K562 (cell line): ENCODE data around the gene TKTL1. TPM values are rescaled to one million over a fixed set of nuclear protein-coding genes. Genes with fewer than 3 reads are reported as not detected.

ENCODE experiments used
- CREM ChIP-seq: IDR thresholded peaks from 2 replicates; pipeline ENCODE4 v1.6.1; 2014; ENCODE audit warnings: antibody characterized with exemption, low read depth
- DEAF1 ChIP-seq: fragments of 450-650 bp; formaldehyde crosslinking; IDR thresholded peaks from 2 replicates; pipeline ENCODE4 v1.4.0; 2020; ENCODE audit warnings: mild to moderate bottlenecking, moderate library complexity
- FOXJ3 ChIP-seq: sonication (generic); formaldehyde crosslinking; IDR thresholded peaks from 2 replicates; pipeline ENCODE4 v1.4.0; 2020; ENCODE audit warnings: mild to moderate bottlenecking, missing genetic modification reagents
- FOXK2 ChIP-seq, 2 experiments: fragments of 450-650 bp; IDR thresholded peaks in 1 of 2; conservative IDR thresholded peaks in 1 of 2; 2 replicates each; pipeline ENCODE4 v1.6.1; 2016; ENCODE audit warnings: low read depth in 2 of 2, mild to moderate bottlenecking in 1 of 2
- HDAC1 ChIP-seq, 2 experiments: fragments of 450-650 bp; IDR thresholded peaks; 2 replicates each; pipeline ENCODE4 v1.6.1; 2016 to 2017; ENCODE audit warnings: inconsistent platforms in 1 of 2, mild to moderate bottlenecking in 1 of 2, moderate library complexity in 1 of 2
- KDM1A ChIP-seq, 2 experiments: fragments of 450-650 bp; IDR thresholded peaks; 2 replicates each; pipeline ENCODE4 v1.6.1; 2016; ENCODE audit warnings: mild to moderate bottlenecking in 2 of 2
- KDM4B ChIP-seq, 2 experiments: fragments of 450-650 bp in 1 of 2; sonication (generic) in 1 of 2; IDR thresholded peaks; 2 replicates each; pipeline ENCODE4 v1.6.1; 2016 to 2017; ENCODE audit warnings: borderline replicate concordance in 2 of 2, antibody characterized with exemption in 1 of 2, low read depth in 1 of 2, mild to moderate bottlenecking in 1 of 2
- NFIC ChIP-seq: fragments of 450-650 bp; IDR thresholded peaks from 2 replicates; pipeline ENCODE4 v1.6.1; 2017; ENCODE audit warnings: mild to moderate bottlenecking, inconsistent platforms
- SP1 ChIP-seq: sonication (generic); formaldehyde crosslinking; IDR thresholded peaks from 2 replicates; pipeline ENCODE4 v1.8.1; 2022; ENCODE audit warnings: mild to moderate bottlenecking, missing genetic modification reagents
- TCF15 ChIP-seq: fragments of 250-450 bp; sonication (Bioruptor Pico); IDR thresholded peaks from 2 replicates; pipeline ENCODE4 v1.8.0; 2022; ENCODE audit warnings: moderate library complexity, mild to moderate bottlenecking, inconsistent platforms
- ZNF282 ChIP-seq: sonication (generic); formaldehyde crosslinking; IDR thresholded peaks from 2 replicates; pipeline ENCODE4 v1.8.1; 2023; ENCODE audit warnings: missing genetic modification reagents
- polyA plus RNA-seq, 8 experiments: library from polyadenylated mRNA; depleted of rRNA in 4 of 8; stranded (reverse) in 5 of 8; unstranded in 3 of 8; fragments of >200 nt; fragmentation: Nextera tagmentation in 2 of 8; fragmentation: Illumina TruSeq in 1 of 8; extraction: Ambion mirVana in 2 of 8; extraction: Trizol in 1 of 8; gene quantifications; 2 replicates each; pipeline versions ENCODE4 v1.2.1 to v1.2.3, GENCODE V29; 2011 to 2014; ENCODE audit warnings: inconsistent platforms in 1 of 8, missing spikeins in 1 of 8
- total RNA-seq, 7 experiments: library from RNA; depleted of rRNA in 6 of 7; stranded (reverse); fragments of >200 nt in 6 of 7; fragmentation: Illumina TruSeq in 2 of 7; extraction: Trizol in 2 of 7; gene quantifications; 2 replicates each; pipeline versions ENCODE4 v1.2.1 to v1.2.3, GENCODE V29; 2011 to 2021; ENCODE audit warnings: low replicate concordance in 1 of 7

Gene TKTL1
- total and polyA plus RNA-seq, 9 of the 15 experiments (the other 6 are each of a cell fraction or from before 2014, with no cell fraction given), result 0.18 to 0.71 (median 0.38) TPM

- TF ChIP-seq TCF15 (CRISPR knock-in tag), result no peak
- peak; percentile 33; the same call in 1 of the 2 replicates for TF ChIP-seq DEAF1 (CRISPR knock-in tag)
- no peak for TF ChIP-seq SP1 (CRISPR knock-in tag)
- 0 out of 4 replicates have a peak, but pooled peaks of 1 of the 2 experiments have one; percentile 23 for TF ChIP-seq HDAC1 (IDR thresholded peaks at IDR 0.05)
- peak; percentile 36; the same call in 1 of the 2 replicates for TF ChIP-seq CREM
- TF ChIP-seq KDM1A (IDR thresholded peaks at IDR 0.05), result no peak
- no peak for TF ChIP-seq KDM4B (IDR thresholded peaks at IDR 0.05; ENCODE audit: borderline replicate concordance in 2 of 2, low read depth in 1 of 2)
- TF ChIP-seq ZNF282 (CRISPR knock-in tag), result 0 out of 2 replicates have a peak, but pooled peaks have one; percentile 48
- TF ChIP-seq FOXK2 (conservative IDR thresholded peaks at IDR 0.05 in 1 of 2, IDR thresholded peaks at IDR 0.05 in 1 of 2; ENCODE audit: low read depth in 2 of 2), result 0 out of 4 replicates have a peak, but pooled peaks of 1 of the 2 experiments have one; percentile 20
- TF ChIP-seq FOXJ3 (CRISPR knock-in tag), result no peak
- peak; percentile 4; the same call in 1 of the 2 replicates for TF ChIP-seq NFIC
Observed at GRCh38 chrX:154373340-154374306, 78.0 kb downstream of the TKTL1 start (continued).
